Parathyroid adenoma (tissue), 2 donors: ENCODE measurements around the gene ATF7.
"Not testable (repeated sequence)": the region's sequence is repeated elsewhere in the genome, so short reads cannot be mapped to it uniquely, and the experiment has no call there.

Experiments used
- H2AFZ ChIP-seq: fragments of 300-600 bp; sonication (generic); one replicate; pipeline ENCODE4 v1.7.0; 2017; ENCODE audit warnings: antibody characterized with exemption, mild to moderate bottlenecking
- H3K27ac ChIP-seq: fragments of 300-600 bp; sonication (generic); one replicate; pipeline ENCODE4 v1.7.0; 2017
- H3K27me3 ChIP-seq: fragments of 300-600 bp; sonication (generic); one replicate; pipeline ENCODE4 v1.7.0; 2017; ENCODE audit warnings: low read length; ENCODE audit not compliant: control insufficient read depth, insufficient read depth
- H3K36me3 ChIP-seq: fragments of 300-600 bp; sonication (generic); one replicate; pipeline ENCODE4 v1.7.0; 2017; ENCODE audit warnings: low read length; ENCODE audit not compliant: control insufficient read depth, insufficient read depth
- H3K4me1 ChIP-seq: fragments of 300-600 bp; sonication (generic); one replicate; pipeline ENCODE4 v1.7.0; 2017; ENCODE audit warnings: control low read depth
- H3K4me2 ChIP-seq: fragments of 300-600 bp; sonication (generic); one replicate; pipeline ENCODE4 v1.7.0; 2017; ENCODE audit warnings: low read length
- H3K4me3 ChIP-seq: fragments of 300-600 bp; sonication (generic); one replicate; pipeline ENCODE4 v1.7.0; 2017; ENCODE audit warnings: low read depth, low read length
- H3K79me2 ChIP-seq: fragments of 300-600 bp; sonication (generic); one replicate; pipeline ENCODE4 v1.7.0; 2017; ENCODE audit warnings: control low read depth
- H3K9ac ChIP-seq: fragments of 300-600 bp; sonication (generic); one replicate; pipeline ENCODE4 v1.7.0; 2017; ENCODE audit warnings: mild to moderate bottlenecking
- H3K9me3 ChIP-seq: fragments of 300-600 bp; sonication (generic); one replicate; pipeline ENCODE4 v1.7.0; 2017; ENCODE audit warnings: low read length; ENCODE audit not compliant: control insufficient read depth
- TF ChIP-seq, protein P1 (sequence below): fragments of 300-600 bp; sonication (generic); IDR thresholded peaks from one replicate; pipeline ENCODE4 v1.7.0; 2017; ENCODE audit warnings: antibody characterized with exemption, mild to moderate bottlenecking
- donor health status: primary hyperparathyroidism.

The ATF7 gene

GRCh38 chr12:53601296-53601847 lies 24.8 kb downstream of the ATF7 start:
- H3K27ac ChIP-seq = no peak overlapping the region
- no peaks in the 10 kb centered on the region for H3K9me3 ChIP-seq
- H3K79me2 ChIP-seq = peaks cover 3% of the 10 kb centered on the region
- peaks cover 9% of the 10 kb centered on the region for H3K4me1 ChIP-seq
- TF ChIP-seq, protein P1, sequence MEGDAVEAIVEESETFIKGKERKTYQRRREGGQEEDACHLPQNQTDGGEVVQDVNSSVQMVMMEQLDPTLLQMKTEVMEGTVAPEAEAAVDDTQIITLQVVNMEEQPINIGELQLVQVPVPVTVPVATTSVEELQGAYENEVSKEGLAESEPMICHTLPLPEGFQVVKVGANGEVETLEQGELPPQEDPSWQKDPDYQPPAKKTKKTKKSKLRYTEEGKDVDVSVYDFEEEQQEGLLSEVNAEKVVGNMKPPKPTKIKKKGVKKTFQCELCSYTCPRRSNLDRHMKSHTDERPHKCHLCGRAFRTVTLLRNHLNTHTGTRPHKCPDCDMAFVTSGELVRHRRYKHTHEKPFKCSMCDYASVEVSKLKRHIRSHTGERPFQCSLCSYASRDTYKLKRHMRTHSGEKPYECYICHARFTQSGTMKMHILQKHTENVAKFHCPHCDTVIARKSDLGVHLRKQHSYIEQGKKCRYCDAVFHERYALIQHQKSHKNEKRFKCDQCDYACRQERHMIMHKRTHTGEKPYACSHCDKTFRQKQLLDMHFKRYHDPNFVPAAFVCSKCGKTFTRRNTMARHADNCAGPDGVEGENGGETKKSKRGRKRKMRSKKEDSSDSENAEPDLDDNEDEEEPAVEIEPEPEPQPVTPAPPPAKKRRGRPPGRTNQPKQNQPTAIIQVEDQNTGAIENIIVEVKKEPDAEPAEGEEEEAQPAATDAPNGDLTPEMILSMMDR = no peak
- no peaks in the 10 kb centered on the region for H3K36me3 ChIP-seq
- no peaks in the 10 kb centered on the region for H3K27me3 ChIP-seq
- no peak overlapping the region for H2AFZ ChIP-seq
- no peak overlapping the region for H3K9ac ChIP-seq
- no peak overlapping the region for H3K4me3 ChIP-seq
- H3K4me2 ChIP-seq = no peak overlapping the region

DNA sequence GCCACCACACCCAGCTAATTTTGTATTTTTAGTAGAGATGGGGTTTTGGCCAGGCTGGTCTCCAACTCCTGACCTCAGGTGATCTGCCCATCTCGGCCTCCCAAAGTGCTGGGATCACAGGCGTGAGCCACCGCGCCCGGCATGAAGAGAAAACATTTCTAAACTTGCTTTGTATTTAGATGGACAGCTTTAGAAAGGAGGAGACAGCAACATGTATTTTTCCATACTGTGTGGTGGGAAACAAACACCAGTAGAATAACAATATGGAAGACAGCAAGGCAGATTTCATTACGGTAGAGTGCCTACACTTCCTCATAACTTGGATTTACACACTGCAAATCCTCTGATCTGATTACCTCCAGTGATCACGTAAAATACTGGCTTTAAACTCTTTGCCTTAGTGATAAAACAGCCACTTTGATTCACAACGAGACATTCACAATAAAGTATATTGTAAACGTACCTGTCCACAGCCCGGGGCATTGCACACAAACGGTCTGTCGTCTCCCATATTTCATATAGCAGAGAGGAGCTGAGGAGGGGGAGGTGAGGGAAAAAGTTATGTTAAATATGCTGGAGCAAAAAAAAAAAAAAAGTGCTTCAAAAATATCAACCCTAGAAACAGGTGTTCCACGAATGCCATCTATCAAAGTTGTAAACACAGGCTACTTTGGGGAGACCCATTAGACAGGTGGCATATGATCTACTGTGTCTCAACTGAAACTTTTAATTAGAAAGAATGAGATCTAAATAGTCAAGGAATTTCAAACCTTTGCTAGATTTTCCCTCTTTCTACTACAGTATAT lies 25.5 kb downstream of the ATF7 start:
- H3K9me3 ChIP-seq = no peaks in the 10 kb centered on the region
- H3K79me2 ChIP-seq = peaks cover 7% of the 10 kb centered on the region
- no peak overlapping the region for H3K9ac ChIP-seq
- peaks cover 9% of the 10 kb centered on the region for H3K4me1 ChIP-seq
- H2AFZ ChIP-seq = no peak overlapping the region
- H3K4me2 ChIP-seq = no peak overlapping the region
- H3K4me3 ChIP-seq = no peak overlapping the region
- no peaks in the 10 kb centered on the region for H3K36me3 ChIP-seq
- TF ChIP-seq, protein P1 = no peak
- H3K27ac ChIP-seq = no peak overlapping the region
- H3K27me3 ChIP-seq = no peaks in the 10 kb centered on the region

DNA sequence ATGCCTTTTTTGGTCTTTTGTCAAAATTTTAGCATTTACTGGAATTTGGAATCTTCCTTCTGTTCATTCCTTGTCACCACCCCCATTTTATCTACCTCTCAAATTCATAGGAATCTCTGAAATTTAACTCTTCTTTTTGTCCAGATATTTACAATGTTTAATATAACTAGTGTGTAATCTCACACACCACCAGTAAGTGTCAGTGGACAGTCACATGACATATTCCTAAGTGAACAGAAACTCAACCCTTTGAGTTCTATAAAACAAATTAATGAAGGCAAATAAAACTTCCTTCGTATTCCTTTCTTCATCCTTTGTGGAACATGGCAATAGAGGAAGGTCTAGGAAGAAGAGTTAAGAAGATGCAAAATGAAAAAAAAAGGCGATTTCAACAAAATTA lies 26.6 kb downstream of the ATF7 start:
- Histone ChIP-seq H3K36me3 (no peaks in the 10 kb centered on the region), H2AFZ (no peak overlapping the region), H3K4me2 (no peak overlapping the region), H3K27ac (no peak overlapping the region), H3K4me1 (peaks cover 9% of the 10 kb centered on the region), H3K9ac (no peak overlapping the region), H3K4me3 (no peak overlapping the region), H3K79me2 (peaks cover 8% of the 10 kb centered on the region), H3K27me3 (no peaks in the 10 kb centered on the region), H3K9me3 (no peaks in the 10 kb centered on the region)
- TF ChIP-seq, protein P1 = no peak

DNA sequence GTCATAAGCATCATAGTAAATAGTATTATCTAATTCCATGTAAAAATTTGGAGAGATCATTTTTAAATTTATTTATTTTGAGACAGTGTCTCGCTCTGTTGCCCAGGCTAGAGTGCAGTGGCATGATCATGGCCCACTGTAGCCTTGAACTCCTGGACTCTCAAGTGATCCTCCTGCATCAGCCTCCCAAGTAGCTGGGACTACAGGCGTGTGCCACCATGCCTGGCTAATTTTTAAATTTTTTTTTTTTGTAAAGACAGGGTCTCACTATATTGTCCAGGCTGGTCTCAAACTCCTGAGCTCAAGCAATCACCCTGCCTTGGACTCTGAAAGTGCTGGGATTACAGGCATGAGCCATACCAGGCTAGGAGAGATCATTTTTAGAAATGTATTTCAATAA lies 27.2 kb downstream of the ATF7 start:
- H3K9me3 ChIP-seq, H3K4me1 ChIP-seq, H2AFZ ChIP-seq, H3K9ac ChIP-seq, H3K4me2 ChIP-seq, H3K27me3 ChIP-seq, H3K36me3 ChIP-seq, H3K79me2 ChIP-seq, H3K27ac ChIP-seq, H3K4me3 ChIP-seq: not testable (repeated sequence)

DNA sequence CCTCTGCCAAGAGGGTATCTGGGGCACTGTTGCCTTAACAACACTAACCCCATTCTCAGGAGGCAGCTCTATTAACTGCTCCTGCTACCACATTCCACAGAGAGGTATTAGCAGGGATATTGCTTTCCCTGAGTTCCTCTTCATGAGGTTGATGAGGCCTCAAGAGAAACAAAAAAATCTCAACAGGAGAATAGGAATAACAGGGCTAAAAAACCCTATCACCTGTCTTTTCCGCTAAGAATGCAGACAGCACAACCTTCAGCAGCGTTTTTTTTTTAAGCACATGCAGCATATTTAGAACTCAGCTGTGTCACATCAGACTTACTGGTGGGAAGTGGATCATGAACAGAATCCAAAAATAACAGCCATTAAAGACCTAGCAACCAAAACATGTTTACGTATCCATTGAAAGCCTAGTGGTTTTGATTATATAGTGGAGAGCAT lies 29.2 kb downstream of the ATF7 start:
- no peaks in the 10 kb centered on the region for H3K27me3 ChIP-seq
- H3K36me3 ChIP-seq = no peaks in the 10 kb centered on the region
- no peak overlapping the region for H3K4me3 ChIP-seq
- no peak overlapping the region for H3K4me2 ChIP-seq
- H3K9me3 ChIP-seq = no peaks in the 10 kb centered on the region
- H3K27ac ChIP-seq = no peak overlapping the region
- H3K79me2 ChIP-seq = peaks cover 8% of the 10 kb centered on the region
- TF ChIP-seq, protein P1 = no peak
- no peak overlapping the region for H2AFZ ChIP-seq
- H3K4me1 ChIP-seq = peaks cover 6% of the 10 kb centered on the region
- H3K9ac ChIP-seq = no peak overlapping the region
